ENCODE measurements around the gene FOXP2. TPM values are rescaled to one million over a fixed set of nuclear protein-coding genes. Genes with fewer than 3 reads are reported as not detected.

FOXP2 gene
- total RNA-seq = 109 TPM

DNA sequence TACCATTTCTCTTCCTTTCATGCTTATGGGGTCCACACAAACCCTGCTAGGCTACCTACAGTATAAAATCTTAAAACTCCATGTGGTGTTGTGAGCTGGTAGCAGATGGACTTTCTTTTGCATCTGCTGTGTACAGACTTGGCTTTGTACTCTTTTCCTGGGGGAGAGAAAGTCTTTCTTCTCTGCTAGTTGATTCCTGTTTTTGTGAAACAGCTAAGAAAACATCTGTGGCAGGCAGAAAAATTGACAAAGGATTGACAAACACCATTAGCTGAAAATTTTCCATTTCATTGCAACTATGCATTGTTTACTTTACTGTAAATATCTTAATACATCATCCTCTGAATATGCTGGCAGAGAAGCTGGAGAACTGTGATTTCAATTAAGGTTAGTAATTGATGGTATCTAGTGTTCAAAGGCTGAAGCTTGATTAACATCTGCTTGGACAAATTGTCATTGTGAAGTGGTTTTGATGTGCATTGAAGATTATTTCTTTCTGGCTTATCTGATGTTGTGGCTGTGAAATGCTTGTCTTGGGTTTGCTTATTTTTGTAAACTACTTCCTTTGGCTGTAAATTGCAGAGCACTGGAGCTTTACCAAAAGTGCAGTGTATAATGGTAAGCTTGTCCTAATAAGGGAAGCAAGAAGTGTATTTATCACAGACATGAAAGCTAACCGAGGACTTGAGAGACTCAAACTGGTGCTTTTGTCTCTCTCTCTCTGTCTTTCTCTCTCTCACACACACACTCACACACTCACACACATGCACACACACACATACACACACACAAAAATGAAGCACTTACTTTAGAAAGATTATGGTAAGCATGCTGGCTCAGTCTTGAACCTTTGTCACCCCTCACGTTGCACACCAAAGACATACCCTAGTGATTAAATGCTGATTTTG, at the start of gene FOXP2:
Gene FOXP2, plus strand, starts transcription at position 660 of the 908 bp plus-strand sequence. CDS start 11,697 bp downstream, outside the sequence.

